GM12873 (cell line): ENCODE results near the gene SMC1B.

ENCODE experiments used
- CTCF ChIP-seq: IDR thresholded peaks from 2 replicates; pipeline ENCODE4 v1.5.1; 2012; ENCODE audit warnings: low read depth, mild to moderate bottlenecking, moderate library complexity, low read length, control low read depth; ENCODE audit not compliant: insufficient read depth; ENCODE audit errors: missing control alignments

SMC1B gene

GRCh38 chr22:45376703-45377102, 36.7 kb downstream of the SMC1B start:
- no peak for TF ChIP-seq CTCF

DNA sequence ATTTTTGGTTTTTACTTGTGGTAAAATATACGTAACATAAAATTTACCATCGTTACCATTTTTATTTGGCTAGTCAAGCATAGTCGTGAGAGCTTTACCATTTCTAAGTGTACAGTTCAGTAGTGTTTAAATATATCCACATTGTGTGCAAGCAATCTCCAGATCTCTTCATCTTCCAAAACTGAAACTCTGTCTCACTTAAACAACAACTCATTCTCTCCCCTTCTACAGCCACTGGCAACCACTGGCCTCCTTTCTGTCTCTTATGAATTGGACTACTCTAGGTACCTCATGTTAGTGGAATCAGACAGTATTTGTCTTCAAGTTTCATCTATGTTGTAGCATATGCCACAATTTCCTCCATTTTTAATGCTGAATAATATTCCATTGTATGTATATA, 37.4 kb downstream of the SMC1B start:
- no peak for TF ChIP-seq CTCF

GRCh38 chr22:45366713-45367112, 46.7 kb downstream of the SMC1B start:
- TF ChIP-seq CTCF, result no peak

DNA sequence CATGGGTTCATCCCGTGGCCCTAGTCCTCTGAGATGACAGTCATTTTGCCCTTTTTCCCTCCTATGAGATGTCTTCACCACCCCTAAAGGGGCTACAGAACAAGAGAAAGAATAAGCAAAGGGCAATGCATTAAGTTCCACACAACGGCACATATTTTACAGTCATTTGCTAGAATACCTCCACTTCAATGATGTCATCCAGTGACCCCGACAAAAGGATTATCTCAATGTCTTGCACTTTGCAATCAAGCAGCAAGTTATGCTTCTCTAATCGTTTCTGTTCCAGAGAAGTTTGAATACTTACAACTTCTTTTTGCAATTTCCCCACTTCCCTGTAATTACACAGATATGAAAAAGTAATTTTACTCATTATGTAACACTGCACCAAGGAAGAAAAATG, 53.8 kb downstream of the SMC1B start:
- TF ChIP-seq CTCF, result no peak

GRCh38 chr22:45358127-45358526, 55.3 kb downstream of the SMC1B start:
- no peak for TF ChIP-seq CTCF

DNA sequence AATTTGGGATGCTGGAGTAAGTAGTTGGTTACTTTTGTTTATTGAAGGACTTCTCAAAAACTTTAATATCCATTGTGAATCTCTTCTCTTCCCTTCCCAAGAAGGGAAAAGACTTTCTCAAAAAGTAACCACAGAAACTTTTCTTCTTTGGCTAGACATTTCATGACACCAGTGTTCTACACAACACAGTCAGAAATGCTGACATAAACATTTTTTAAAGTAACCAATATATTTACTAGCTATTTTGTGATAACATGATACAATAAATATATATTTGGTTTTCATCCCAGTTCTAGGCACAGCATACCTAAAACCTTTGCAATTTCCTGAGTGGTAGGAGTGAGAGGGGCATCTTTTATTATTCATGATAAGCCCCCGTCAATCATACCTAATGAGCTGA, 55.9 kb downstream of the SMC1B start:
- TF ChIP-seq CTCF, result no peak

- no peak for TF ChIP-seq CTCF
These were observed 59.6 kb downstream of the SMC1B start for GRCh38 chr22:45353786-45354185.

- no peak for TF ChIP-seq CTCF
These were observed 61.4 kb downstream of the SMC1B start for GRCh38 chr22:45351956-45352355.
